GM23338 (cell line): Measurements from ENCODE around the gene SCLT1. TPM values are rescaled to one million over a fixed set of nuclear protein-coding genes. Genes with fewer than 3 reads are reported as not detected.

Source experiments
- ATAC-seq: fragments of 200-7000 bp; cut with Tn5 transposase; 3 replicates; pipeline ENCODE4 v1.9.1; 2020
- DNase-seq: peaks from one replicate; pipeline ENCODE4 v3.0.0-alpha.2; 2015; ENCODE audit warnings: low spot score
- H2AFZ ChIP-seq: fragments of 200-600 bp; sonication (generic); 2 replicates; pipeline ENCODE4 v1.8.0; 2016; ENCODE audit warnings: antibody characterized with exemption, mild to moderate bottlenecking, moderate library complexity
- H3F3A ChIP-seq: fragments of 200-600 bp; sonication (generic); replicated peaks from 2 replicates; pipeline ENCODE4 v1.8.0; 2017; ENCODE audit warnings: antibody characterized with exemption, mixed run types, low read depth
- H3K27ac ChIP-seq: fragments of 200-600 bp; sonication (generic); 2 replicates; pipeline ENCODE4 v1.6.1; 2016; ENCODE audit warnings: low read depth
- H3K27me3 ChIP-seq: fragments of 200-600 bp; sonication (generic); 2 replicates; pipeline ENCODE4 v1.8.0; 2016; ENCODE audit warnings: mild to moderate bottlenecking, mixed run types, moderate library complexity; ENCODE audit not compliant: insufficient read depth
- H3K36me3 ChIP-seq: fragments of 200-600 bp; sonication (generic); 2 replicates; pipeline ENCODE4 v1.8.0; 2016; ENCODE audit warnings: mild to moderate bottlenecking; ENCODE audit not compliant: insufficient read depth
- H3K4me1 ChIP-seq: fragments of 200-600 bp; sonication (generic); 2 replicates; pipeline ENCODE4 v1.8.0; 2016; ENCODE audit warnings: mild to moderate bottlenecking, moderate library complexity; ENCODE audit not compliant: insufficient read depth
- H3K4me2 ChIP-seq: fragments of 200-600 bp; sonication (generic); 2 replicates; pipeline ENCODE4 v1.7.1; 2017; ENCODE audit warnings: mixed run types
- H3K4me3 ChIP-seq: fragments of 200-600 bp; sonication (generic); 2 replicates; pipeline ENCODE4 v1.6.1; 2016; ENCODE audit warnings: mixed run types
- H3K79me2 ChIP-seq: fragments of 200-600 bp; sonication (generic); replicated peaks from 2 replicates; pipeline ENCODE4 v1.8.0; 2017; ENCODE audit warnings: mild to moderate bottlenecking; ENCODE audit not compliant: insufficient read depth
- H3K9me2 ChIP-seq: fragments of 200-600 bp; sonication (generic); 2 replicates; pipeline ENCODE4 v1.8.0; 2017; ENCODE audit not compliant: insufficient read depth
- H4K20me1 ChIP-seq: fragments of 200-600 bp; sonication (generic); replicated peaks from 2 replicates; pipeline ENCODE4 v1.8.0; 2017; ENCODE audit warnings: mild to moderate bottlenecking; ENCODE audit not compliant: insufficient read depth
- H3K27ac Mint-ChIP-seq: 2 replicates; pipeline ENCODE4 v1.8.0; 2020; ENCODE audit warnings: inconsistent platforms, mild to moderate bottlenecking, moderate library complexity, mixed read lengths
- H3K27me3 Mint-ChIP-seq: 3 replicates; pipeline ENCODE4 v1.8.0; 2022; ENCODE audit warnings: low read depth, mild to moderate bottlenecking, moderate library complexity, mixed read lengths, inconsistent platforms; ENCODE audit not compliant: insufficient read depth, poor library complexity
- H3K36me3 Mint-ChIP-seq: 3 replicates; pipeline ENCODE4 v1.8.0; 2021; ENCODE audit warnings: low read depth, mild to moderate bottlenecking, inconsistent platforms, moderate library complexity, mixed read lengths
- H3K4me1 Mint-ChIP-seq: 3 replicates; pipeline ENCODE4 v1.8.0; 2020; ENCODE audit warnings: mild to moderate bottlenecking, inconsistent platforms, mixed read lengths
- H3K4me3 Mint-ChIP-seq: 3 replicates; pipeline ENCODE4 v1.8.0; 2021; ENCODE audit warnings: moderate library complexity, mild to moderate bottlenecking, inconsistent platforms, mixed read lengths
- H3K9me3 Mint-ChIP-seq: 3 replicates; pipeline ENCODE4 v1.8.0; 2020; ENCODE audit warnings: moderate library complexity, mild to moderate bottlenecking, inconsistent platforms, mixed read lengths
- CREB1 ChIP-seq: fragments of 250-450 bp; sonication (Bioruptor Pico); IDR thresholded peaks from 2 replicates; pipeline ENCODE4 v1.5.0; 2020; ENCODE audit warnings: low read depth, mild to moderate bottlenecking, moderate library complexity
- ETS1 ChIP-seq: IDR thresholded peaks from 2 replicates; pipeline ENCODE4 v1.6.1; 2016; ENCODE audit warnings: antibody characterized with exemption
- EZH2 ChIP-seq: fragments of 200-600 bp; sonication (generic); IDR thresholded peaks from one replicate; pipeline ENCODE4 v1.8.0; 2017; ENCODE audit warnings: antibody characterized with exemption, mild to moderate bottlenecking, low read depth; ENCODE audit not compliant: unreplicated experiment
- EZH2phosphoT487 ChIP-seq: fragments of 200-600 bp; sonication (generic); IDR thresholded peaks from one replicate; pipeline ENCODE4 v1.8.1; 2018; ENCODE audit warnings: antibody characterized with exemption; ENCODE audit not compliant: unreplicated experiment
- NANOG ChIP-seq: IDR thresholded peaks from 2 replicates; pipeline ENCODE4 v1.6.1; 2016; ENCODE audit warnings: antibody characterized with exemption, borderline replicate concordance
- POLR2AphosphoS5 ChIP-seq: IDR thresholded peaks from 2 replicates; pipeline ENCODE4 v1.6.1; 2016; ENCODE audit warnings: antibody characterized with exemption, low read depth
- REST ChIP-seq: IDR thresholded peaks from one replicate; pipeline ENCODE4 v1.6.1; 2018; ENCODE audit warnings: antibody characterized with exemption; ENCODE audit not compliant: unreplicated experiment
- STAT1 ChIP-seq: IDR thresholded peaks from one replicate; pipeline ENCODE4 v1.6.1; 2016; ENCODE audit warnings: antibody characterized with exemption; ENCODE audit not compliant: unreplicated experiment
- ZNF114 ChIP-seq: fragments of 250-450 bp; sonication (Bioruptor Pico); IDR thresholded peaks from 2 replicates; pipeline ENCODE4 v1.5.0; 2020; ENCODE audit warnings: mild to moderate bottlenecking, moderate library complexity
- ZNF331 ChIP-seq: fragments of 250-450 bp; sonication (Bioruptor Pico); IDR thresholded peaks from 2 replicates; pipeline ENCODE4 v1.5.0; 2020; ENCODE audit warnings: low read depth, mild to moderate bottlenecking, moderate library complexity
- ZNF462 ChIP-seq: fragments of 250-450 bp; sonication (Bioruptor Pico); IDR thresholded peaks from 2 replicates; pipeline ENCODE4 v1.5.0; 2020; ENCODE audit warnings: mild to moderate bottlenecking, moderate library complexity
- polyA plus RNA-seq: library from polyadenylated mRNA; unstranded; fragments of >200 nt; fragmentation: Nextera tagmentation; extraction: Ambion mirVana; gene quantifications from 2 replicates; pipeline ENCODE4 v1.2.1, GENCODE V29; 2016
- total RNA-seq: library from RNA; depleted of rRNA; stranded (reverse); fragments of >200 nt; shearing (Covaris generic); gene quantifications from 2 replicates; pipeline ENCODE4 v1.2.3, GENCODE V29; 2014

The SCLT1 gene
- total and polyA plus RNA-seq, 2 experiments from 2014 or later, result 18.5 to 18.9 TPM

GRCh38 chr4:128986019-128986418, 107.3 kb downstream of the SCLT1 start:
- no peaks in the 10 kb centered on the region for H3K4me1 ChIP-seq
- Mint-ChIP-seq H3K27ac (peak overlapping the region; percentile 34), H3K4me3 (no peak overlapping the region), H3K9me3 (no peaks in the 10 kb centered on the region), H3K36me3 (no peaks in the 10 kb centered on the region), H3K4me1 (no peaks in the 10 kb centered on the region), H3K27me3 (peaks cover 1% of the 10 kb centered on the region)
- TF ChIP-seq ZNF331 (CRISPR knock-in tag), result no peak
- TF ChIP-seq ZNF462 (CRISPR knock-in tag), result no peak
- TF ChIP-seq EZH2, result no peak
- TF ChIP-seq STAT1, result no peak
- no peak overlapping the region for H3K4me2 ChIP-seq
- H2AFZ ChIP-seq, result no peak overlapping the region
- no peaks in the 10 kb centered on the region for H3K36me3 ChIP-seq
- no peak overlapping the region for H3K27ac ChIP-seq
- DNase-seq, result peak; percentile 1
- no peaks in the 10 kb centered on the region for H4K20me1 ChIP-seq
- no peaks in the 10 kb centered on the region for H3K79me2 ChIP-seq
- H3K4me3 ChIP-seq, result no peak overlapping the region
- no peaks in the 10 kb centered on the region for H3K9me2 ChIP-seq
- no peak; the same call in 2 of the 3 replicates for ATAC-seq
- H3K27me3 ChIP-seq, result no peaks in the 10 kb centered on the region
- H3F3A ChIP-seq, result no peaks in the 10 kb centered on the region

GRCh38 chr4:128983771-128984485, 109.4 kb downstream of the SCLT1 start:
- Histone ChIP-seq H3K9me2 (no peaks in the 10 kb centered on the region), H3F3A (no peaks in the 10 kb centered on the region), H3K36me3 (no peaks in the 10 kb centered on the region), H2AFZ (no peak overlapping the region), H3K27ac (no peak overlapping the region), H3K4me2 (no peak overlapping the region), H4K20me1 (no peaks in the 10 kb centered on the region), H3K4me3 (no peak overlapping the region), H3K4me1 (no peaks in the 10 kb centered on the region), H3K27me3 (no peaks in the 10 kb centered on the region), H3K79me2 (no peaks in the 10 kb centered on the region)
- H3K9me3 Mint-ChIP-seq, result no peaks in the 10 kb centered on the region
- no peaks in the 10 kb centered on the region for H3K4me1 Mint-ChIP-seq
- no peaks in the 10 kb centered on the region for H3K36me3 Mint-ChIP-seq
- H3K27me3 Mint-ChIP-seq, result peaks cover 1% of the 10 kb centered on the region
- H3K4me3 Mint-ChIP-seq, result no peak overlapping the region
- ATAC-seq (no peak), DNase-seq (no peak)
- no peak overlapping the region for H3K27ac Mint-ChIP-seq
- TF ChIP-seq EZH2 (no peak), POLR2AphosphoS5 (no peak), ZNF114 (no peak), NANOG (no peak), EZH2phosphoT487 (no peak), STAT1 (no peak), REST (no peak), CREB1 (no peak), ZNF331 (CRISPR knock-in tag) (no peak), ETS1 (no peak)
